Gastroesophageal sphincter (tissue), 4 donors: ENCODE data around the gene SLC25A21. TPM values are rescaled to one million over a fixed set of nuclear protein-coding genes. Genes with fewer than 3 reads are reported as not detected.

Experiments used
- ATAC-seq: fragments of 150-250 bp; one replicate; pipeline ENCODE4 v1.9.1; 2016; ENCODE audit warnings: mild to moderate bottlenecking, moderate library complexity
- H3K27ac ChIP-seq, 4 donors: fragments of 200-600 bp; sonication (generic) in 3 of 4; 1 replicate in 3 of 4; 2 replicates in 1 of 4; pipeline ENCODE4 v1.5.1; 2016 to 2019
- H3K27me3 ChIP-seq: fragments of 200-600 bp; sonication (generic); one replicate; pipeline ENCODE4 v1.5.1; 2019
- H3K36me3 ChIP-seq, 2 donors: fragments of 200-600 bp; sonication (generic); one replicate each; pipeline ENCODE4 v1.5.1; 2019; ENCODE audit warnings: control low read depth in 1 of 2
- H3K4me1 ChIP-seq, 3 donors: fragments of 200-600 bp; sonication (generic); 1 replicate in 2 of 3; 2 replicates in 1 of 3; pipeline ENCODE4 v1.5.1; 2016 to 2019; ENCODE audit warnings: control low read depth in 2 of 3
- H3K4me3 ChIP-seq, 2 donors: fragments of 200-600 bp; sonication (generic); one replicate each; pipeline ENCODE4 v1.5.1; 2019; ENCODE audit warnings: mild to moderate bottlenecking in 1 of 2, moderate library complexity in 1 of 2
- H3K9me3 ChIP-seq, 3 donors: fragments of 200-600 bp; sonication (generic); one replicate each; pipeline ENCODE4 v1.5.1; 2017 to 2019; ENCODE audit warnings: control low read depth in 2 of 3
- CTCF ChIP-seq, 4 experiments: fragments of 200-600 bp in 2 of 4; fragments of 450-650 bp in 2 of 4; sonication (generic) in 1 of 4; IDR thresholded peaks; one replicate each; pipeline ENCODE4 v1.5.1; 2017 to 2019; ENCODE audit warnings: antibody characterized with exemption in 4 of 4, mild to moderate bottlenecking in 2 of 4, moderate library complexity in 2 of 4
- EP300 ChIP-seq: sonication (generic); formaldehyde crosslinking; IDR thresholded peaks from one replicate; pipeline ENCODE4 v1.6.1; 2017; ENCODE audit warnings: antibody characterized with exemption, mild to moderate bottlenecking
- POLR2A ChIP-seq, 2 donors: fragments of 450-650 bp; IDR thresholded peaks; one replicate each; pipeline ENCODE4 v1.6.1; 2017; ENCODE audit warnings: antibody characterized with exemption in 2 of 2, mild to moderate bottlenecking in 2 of 2, moderate library complexity in 1 of 2
- POLR2AphosphoS5 ChIP-seq: sonication (generic); formaldehyde crosslinking; IDR thresholded peaks from one replicate; pipeline ENCODE4 v1.6.1; 2017; ENCODE audit warnings: antibody characterized with exemption
- WGBS, 2 donors: methylation state at CpG; one replicate each; pipeline ENCODE4 v1.1.5; 2018; ENCODE audit warnings: low coverage in 1 of 2; 5-methylcytosine and 5-hydroxymethylcytosine counted together
- total RNA-seq, 4 donors: library from RNA; depleted of rRNA; stranded (reverse); fragments of >200 nt; gene quantifications; one replicate each; pipeline ENCODE4 v1.1.0, GENCODE V29; 2016

Gene SLC25A21
- total RNA-seq, 4 donors from 2014 or later: 0.40 to 1.5 (median 1.3) TPM

- WGBS, 2 donors: 34 to 47% methylated on average over 3 of the region's 3 CpGs
- TF ChIP-seq EP300 (no peak), POLR2A (IDR thresholded peaks at IDR 0.05) (no peak), POLR2AphosphoS5 (no peak), CTCF (IDR thresholded peaks at IDR 0.05) (no peak)
- H3K36me3 ChIP-seq: no peaks in the 10 kb centered on the region
- peaks cover 0 to 49% (median 21%) of the 10 kb centered on the region in 3 donors for H3K4me1 ChIP-seq
- H3K4me3 ChIP-seq: no peak overlapping the region
- ATAC-seq: no peak
- no peaks in the 10 kb centered on the region for H3K9me3 ChIP-seq
- H3K27ac ChIP-seq: no peak overlapping the region
- peaks cover 100% of the 10 kb centered on the region for H3K27me3 ChIP-seq
Observed at GRCh38 chr14:36653413-36653812, 519.0 kb downstream of the SLC25A21 start.

GRCh38 chr14:36652542-36653201, 519.7 kb downstream of the SLC25A21 start:
- H3K4me1 ChIP-seq: peaks cover 0 to 49% (median 24%) of the 10 kb centered on the region in 3 donors
- H3K36me3 ChIP-seq: no peaks in the 10 kb centered on the region
- H3K4me3 ChIP-seq: no peak overlapping the region
- H3K9me3 ChIP-seq: no peaks in the 10 kb centered on the region
- no peak overlapping the region for H3K27ac ChIP-seq
- H3K27me3 ChIP-seq: peaks cover 100% of the 10 kb centered on the region
- no peak for ATAC-seq
- TF ChIP-seq POLR2A (IDR thresholded peaks at IDR 0.05) (no peak), CTCF (IDR thresholded peaks at IDR 0.05) (no peak), POLR2AphosphoS5 (no peak), EP300 (no peak)

GRCh38 chr14:36649872-36650650, 522.3 kb downstream of the SLC25A21 start:
- 7 to 8% methylated on average over 4 of the region's 4 CpGs for WGBS, 2 donors
- Histone ChIP-seq H3K9me3 (no peaks in the 10 kb centered on the region), H3K4me1 (peaks cover 0 to 35% (median 15%) of the 10 kb centered on the region in 3 donors), H3K27me3 (peaks cover 100% of the 10 kb centered on the region), H3K36me3 (no peaks in the 10 kb centered on the region), H3K4me3 (no peak overlapping the region), H3K27ac (no peak overlapping the region)
- no peak for ATAC-seq
- TF ChIP-seq CTCF (IDR thresholded peaks at IDR 0.05) (no peak), POLR2A (IDR thresholded peaks at IDR 0.05) (no peak), EP300 (no peak), POLR2AphosphoS5 (no peak)

GRCh38 chr14:36647824-36648753, 524.3 kb downstream of the SLC25A21 start:
- H3K4me3 ChIP-seq: peak overlapping the region in 1 of 2 donors; percentile 45
- TF ChIP-seq POLR2AphosphoS5 (no peak), CTCF (IDR thresholded peaks at IDR 0.05) (peak in 3 of 4 experiments; percentile 18 to 64 (median 36)), POLR2A (IDR thresholded peaks at IDR 0.05) (no peak), EP300 (no peak)
- H3K36me3 ChIP-seq: no peaks in the 10 kb centered on the region
- ATAC-seq: peak; percentile 47
- WGBS, 2 donors: 2 to 6% methylated on average over 21 to 27 of the region's 62 CpGs
- no peak overlapping the region for H3K27ac ChIP-seq
- H3K9me3 ChIP-seq: no peaks in the 10 kb centered on the region
- H3K4me1 ChIP-seq: peaks cover 0 to 23% (median 15%) of the 10 kb centered on the region in 3 donors
- peaks cover 98% of the 10 kb centered on the region for H3K27me3 ChIP-seq
